Aorta (tissue), 5 donors: ENCODE measurements around the gene MACROD2. TPM values are rescaled to one million over a fixed set of nuclear protein-coding genes. Genes with fewer than 3 reads are reported as not detected.

Source experiments
- ATAC-seq: fragments of 200-7000 bp; cut with Tn5 transposase; one replicate; pipeline ENCODE4 v1.9.1; 2022; ENCODE audit warnings: moderate library complexity; ENCODE audit not compliant: low FRiP score
- DNase-seq, 2 donors: peaks; one replicate each; pipeline ENCODE4 v3.0.0-alpha.2; 2020
- H3K27ac ChIP-seq, 2 donors: one replicate each; pipeline ENCODE4 v1.5.1; 2013; ENCODE audit warnings: low read length in 2 of 2, mild to moderate bottlenecking in 2 of 2, moderate library complexity in 2 of 2, control low read depth in 1 of 2, inconsistent platforms in 1 of 2, low read depth in 1 of 2
- H3K27me3 ChIP-seq, 2 donors: one replicate each; pipeline ENCODE4 v1.6.1; 2013; ENCODE audit warnings: control low read depth in 1 of 2, low read length in 1 of 2, mild to moderate bottlenecking in 1 of 2, moderate library complexity in 1 of 2; ENCODE audit not compliant: insufficient read depth in 2 of 2, control insufficient read depth in 1 of 2
- H3K36me3 ChIP-seq, 2 donors: one replicate each; pipeline ENCODE4 v1.6.1; 2013; ENCODE audit warnings: control low read depth in 1 of 2, low read length in 1 of 2, mild to moderate bottlenecking in 1 of 2; ENCODE audit not compliant: insufficient read depth in 2 of 2, control insufficient read depth in 1 of 2
- H3K4me1 ChIP-seq, 2 donors: one replicate each; pipeline ENCODE4 v1.6.1; 2013; ENCODE audit warnings: low read length in 2 of 2, control low read depth in 1 of 2, mild to moderate bottlenecking in 1 of 2, moderate library complexity in 1 of 2; ENCODE audit not compliant: insufficient read depth in 2 of 2, control insufficient read depth in 1 of 2
- H3K4me3 ChIP-seq, 2 donors: one replicate each; pipeline ENCODE4 v1.5.1; 2013; ENCODE audit warnings: low read length in 2 of 2, control low read depth in 1 of 2, mild to moderate bottlenecking in 1 of 2
- H3K9me3 ChIP-seq: one replicate; pipeline ENCODE4 v1.6.1; 2013; ENCODE audit warnings: mild to moderate bottlenecking, low read length; ENCODE audit not compliant: control insufficient read depth
- WGBS, 2 donors: extraction: QIAGEN DNeasy Blood & Tissue Kit; methylation state at CpG; one replicate each; pipeline ENCODE4 v1.1.7; 2013; 5-methylcytosine and 5-hydroxymethylcytosine counted together
- intact Hi-C, 2 donors: fragments of 100-400 bp; cut with DNase I; formaldehyde crosslinking; loops; one replicate each; pipeline versions ENCODE4 v1.14.2 to v1.15.0; 2022
- polyA plus RNA-seq, 2 donors: library from polyadenylated mRNA; stranded (reverse); fragments of 200-250 nt; gene quantifications; one replicate each; pipeline ENCODE4 v1.2.3, GENCODE V29; 2013
- total RNA-seq, 2 donors: library from RNA; stranded (reverse); fragmentation: NEBNext Ultra II Directional; extraction: Animal tissue kit (Norgen Biotek cat#: 25700); gene quantifications; one replicate each; pipeline ENCODE4 v1.2.1, GENCODE V29; 2021
- donor health status: healthy with polysubstance abuse.
- donor health status: Bipolar disorder and iron deficiency.
- donor health status: DM: no; HTN: no; CAD: no.
- donor health status: DM: no; HTN: no; CAD: no.
- donor health status: DM: yes; HTN: yes; CAD: no.

MACROD2 gene
- total and polyA plus RNA-seq, 4 donors = 0.90 to 11.2 (median 4.8) TPM

DNA sequence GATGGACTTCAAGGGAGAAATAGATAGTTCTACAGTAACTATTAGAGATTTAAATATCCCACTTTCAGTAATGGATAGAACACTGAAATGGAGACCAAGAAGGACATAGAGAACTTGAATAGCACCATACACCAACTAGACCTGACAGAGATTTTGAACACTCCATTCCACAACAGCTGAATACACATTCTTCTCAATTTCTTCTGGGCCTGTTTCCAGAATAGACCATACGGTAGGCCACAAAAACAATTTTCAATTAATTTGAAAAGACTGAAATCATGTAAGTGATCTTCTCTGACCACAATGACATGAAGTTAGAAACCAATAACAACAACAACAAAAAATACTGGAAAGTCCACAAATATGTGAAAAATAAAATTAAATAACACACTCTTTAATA lies 1321.2 kb downstream of the MACROD2 start:
- intact Hi-C loops = no loop called here
- Histone ChIP-seq H3K27ac (no peak overlapping the region), H3K4me3 (no peak overlapping the region), H3K36me3 (no peaks in the 10 kb centered on the region), H3K9me3 (no peaks in the 10 kb centered on the region), H3K27me3 (no peaks in the 10 kb centered on the region), H3K4me1 (no peaks in the 10 kb centered on the region)
- WGBS, 2 donors = 55 to 69% methylated on average over 1 of the region's 1 CpG
- DNase-seq = no peak
- no peak for ATAC-seq

DNA sequence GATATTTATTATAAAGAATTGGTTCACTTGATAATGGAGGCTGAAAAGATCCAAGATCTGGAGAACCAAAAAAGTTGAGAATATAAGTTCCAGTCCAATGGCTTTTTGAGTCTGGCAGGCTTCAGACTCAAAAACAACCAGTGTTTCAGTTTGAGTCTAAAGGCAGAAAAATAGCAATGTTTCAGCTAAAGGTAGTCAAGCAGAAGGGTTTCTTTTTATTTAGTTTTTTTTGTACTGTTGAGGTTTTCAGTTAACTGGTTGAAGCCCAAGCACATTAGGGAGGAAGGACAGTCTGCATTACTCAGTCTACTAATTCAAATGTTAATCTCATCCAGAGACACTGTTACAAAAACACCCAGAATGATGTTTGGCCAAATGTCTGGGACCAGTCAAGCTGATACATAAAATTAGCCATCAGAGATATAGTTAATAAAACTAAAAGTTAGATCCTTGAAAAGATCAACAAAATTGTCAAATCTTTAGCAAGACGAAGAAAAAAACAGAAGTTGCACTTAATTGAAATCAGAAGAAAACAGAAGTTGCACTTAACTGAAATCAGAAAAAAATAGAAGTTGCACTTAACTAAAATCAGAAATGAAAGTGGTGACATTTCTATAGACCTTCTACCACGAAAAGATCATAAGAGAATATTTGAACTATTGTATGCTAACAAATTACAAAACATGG lies 1322.4 kb downstream of the MACROD2 start:
- no peaks in the 10 kb centered on the region for H3K4me1 ChIP-seq
- no peaks in the 10 kb centered on the region for H3K9me3 ChIP-seq
- no peaks in the 10 kb centered on the region for H3K36me3 ChIP-seq
- no peak for DNase-seq
- 80 to 83% methylated on average over 2 of the region's 2 CpGs for WGBS, 2 donors
- intact Hi-C loops = no loop called here
- no peaks in the 10 kb centered on the region for H3K27me3 ChIP-seq
- no peak overlapping the region for H3K27ac ChIP-seq
- ATAC-seq = no peak
- no peak overlapping the region for H3K4me3 ChIP-seq

DNA sequence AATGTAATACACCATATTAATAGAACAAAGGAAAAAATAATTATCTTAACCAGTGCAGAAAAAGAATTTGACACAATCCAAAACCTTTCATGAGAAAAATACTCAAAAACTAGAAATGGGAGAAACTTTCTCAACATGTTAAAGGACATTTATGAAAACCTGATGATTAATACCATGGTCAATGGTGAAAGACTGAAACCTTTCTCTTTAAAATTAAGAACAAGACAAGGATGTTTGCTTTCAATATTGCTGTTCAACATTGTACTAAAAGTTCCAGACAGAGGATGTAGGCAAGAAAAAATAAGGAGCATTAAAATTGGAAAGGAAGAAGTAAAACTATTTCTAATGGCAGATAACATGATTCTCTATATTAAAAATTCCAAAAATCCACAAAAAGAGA lies 1323.4 kb downstream of the MACROD2 start:
- ATAC-seq (no peak), DNase-seq (no peak)
- Histone ChIP-seq H3K9me3 (no peaks in the 10 kb centered on the region), H3K4me1 (no peaks in the 10 kb centered on the region), H3K27me3 (no peaks in the 10 kb centered on the region), H3K27ac (no peak overlapping the region), H3K4me3 (no peak overlapping the region), H3K36me3 (no peaks in the 10 kb centered on the region)
- intact Hi-C loops = no loop called here

- ATAC-seq (no peak), DNase-seq (no peak)
- 78 to 80% methylated on average over 2 of the region's 2 CpGs for WGBS, 2 donors
- Histone ChIP-seq H3K27ac (no peak overlapping the region), H3K4me3 (no peak overlapping the region), H3K27me3 (no peaks in the 10 kb centered on the region), H3K4me1 (no peaks in the 10 kb centered on the region), H3K9me3 (no peaks in the 10 kb centered on the region), H3K36me3 (no peaks in the 10 kb centered on the region)
- intact Hi-C loops = no loop called here
Measured at GRCh38 chr20:15319439-15319838, 1324.1 kb downstream of the MACROD2 start.

- no peak overlapping the region for H3K4me3 ChIP-seq
- no peaks in the 10 kb centered on the region for H3K27me3 ChIP-seq
- H3K27ac ChIP-seq = no peak overlapping the region
- H3K36me3 ChIP-seq = no peaks in the 10 kb centered on the region
- 34 to 48% methylated on average over 2 of the region's 2 CpGs for WGBS, 2 donors
- H3K9me3 ChIP-seq = no peaks in the 10 kb centered on the region
- intact Hi-C loops = no loop called here
- H3K4me1 ChIP-seq = no peaks in the 10 kb centered on the region
- no peak for DNase-seq
- no peak for ATAC-seq
Measured at GRCh38 chr20:15320941-15321340, 1325.6 kb downstream of the MACROD2 start.

DNA sequence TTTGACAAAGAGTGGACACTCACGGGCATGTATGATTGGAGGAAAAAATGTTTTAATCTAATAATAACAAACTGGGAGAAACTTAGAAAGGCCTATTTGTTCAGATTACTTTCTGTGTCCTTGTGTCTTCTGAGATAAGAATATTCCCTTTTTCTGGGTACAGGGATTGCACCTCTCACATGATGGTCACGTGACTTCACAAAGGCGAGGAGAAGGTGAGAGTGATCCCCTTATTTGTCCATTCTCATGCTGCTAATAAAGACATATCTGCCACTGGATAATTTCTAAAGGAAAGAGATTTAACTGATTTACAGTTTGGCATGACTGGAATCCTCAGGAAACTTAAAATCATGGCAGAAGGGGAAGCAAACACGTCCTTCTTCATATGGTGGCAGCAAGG lies 1331.8 kb downstream of the MACROD2 start:
- Histone ChIP-seq H3K27me3 (no peaks in the 10 kb centered on the region), H3K4me1 (no peaks in the 10 kb centered on the region), H3K36me3 (no peaks in the 10 kb centered on the region), H3K9me3 (no peaks in the 10 kb centered on the region), H3K27ac (no peak overlapping the region), H3K4me3 (no peak overlapping the region)
- no peak for DNase-seq
- no peak for ATAC-seq
- intact Hi-C loops = no loop called here
- 88 to 89% methylated on average over 4 of the region's 4 CpGs for whole genome bisulfite sequencing, 2 donors

DNA sequence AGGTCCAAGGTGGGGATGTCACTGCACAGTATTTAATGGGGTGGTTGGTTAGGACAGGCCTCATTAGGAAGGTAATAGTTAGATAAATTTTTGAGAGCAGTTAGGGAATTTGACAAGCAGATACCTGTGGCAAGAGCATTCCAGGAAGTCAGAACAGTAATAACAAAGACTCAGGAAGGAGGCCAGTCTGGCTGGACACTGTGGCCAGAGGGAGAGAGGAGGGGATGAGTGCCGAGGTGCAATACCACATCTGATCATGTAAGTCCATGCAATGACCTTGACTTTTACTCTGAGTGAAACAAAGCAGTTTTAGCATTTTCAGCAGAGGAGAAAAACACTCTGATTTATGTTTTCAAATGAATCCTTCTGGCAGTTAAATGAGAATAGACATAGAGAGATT lies 1332.8 kb downstream of the MACROD2 start:
- no peaks in the 10 kb centered on the region for H3K4me1 ChIP-seq
- no peaks in the 10 kb centered on the region for H3K27me3 ChIP-seq
- intact Hi-C loops = no loop called here
- DNase-seq (no peak), ATAC-seq (no peak)
- H3K9me3 ChIP-seq = no peaks in the 10 kb centered on the region
- H3K27ac ChIP-seq = no peak overlapping the region
- 70 to 72% methylated on average over 1 of the region's 1 CpG for WGBS, 2 donors
- H3K4me3 ChIP-seq = no peak overlapping the region
- no peaks in the 10 kb centered on the region for H3K36me3 ChIP-seq

GRCh38 chr20:15332711-15333160 lies 1337.4 kb downstream of the MACROD2 start:
- 99 to 100% methylated on average over 1 of the region's 1 CpG for WGBS, 2 donors
- no peak overlapping the region for H3K27ac ChIP-seq
- H3K36me3 ChIP-seq = no peaks in the 10 kb centered on the region
- ATAC-seq (no peak), DNase-seq (no peak)
- no peaks in the 10 kb centered on the region for H3K9me3 ChIP-seq
- no peaks in the 10 kb centered on the region for H3K4me1 ChIP-seq
- no peaks in the 10 kb centered on the region for H3K27me3 ChIP-seq
- H3K4me3 ChIP-seq = no peak overlapping the region
- intact Hi-C loops = no loop called here

GRCh38 chr20:15333170-15333569 lies 1337.9 kb downstream of the MACROD2 start:
- no peak overlapping the region for H3K27ac ChIP-seq
- H3K36me3 ChIP-seq = no peaks in the 10 kb centered on the region
- DNase-seq (no peak), ATAC-seq (no peak)
- intact Hi-C loops = no loop called here
- no peaks in the 10 kb centered on the region for H3K4me1 ChIP-seq
- H3K9me3 ChIP-seq = no peaks in the 10 kb centered on the region
- 88 to 94% methylated on average over 4 of the region's 4 CpGs for WGBS, 2 donors
- no peak overlapping the region for H3K4me3 ChIP-seq
- H3K27me3 ChIP-seq = no peaks in the 10 kb centered on the region
